ENCODE measurements around the gene PUSL1. TPM values are rescaled to one million over a fixed set of nuclear protein-coding genes. Genes with fewer than 3 reads are reported as not detected.

PUSL1 gene
- total RNA-seq, 2 donors from 2014 or later: 14.5 to 24.8 TPM

GRCh38 chr1:1311107-1312104 lies 3.0 kb downstream of the PUSL1 start:
- no peak overlapping the region for H3K27ac ChIP-seq
- peaks cover 48% of the 10 kb centered on the region for H3K36me3 ChIP-seq
- TF ChIP-seq, protein P1, sequence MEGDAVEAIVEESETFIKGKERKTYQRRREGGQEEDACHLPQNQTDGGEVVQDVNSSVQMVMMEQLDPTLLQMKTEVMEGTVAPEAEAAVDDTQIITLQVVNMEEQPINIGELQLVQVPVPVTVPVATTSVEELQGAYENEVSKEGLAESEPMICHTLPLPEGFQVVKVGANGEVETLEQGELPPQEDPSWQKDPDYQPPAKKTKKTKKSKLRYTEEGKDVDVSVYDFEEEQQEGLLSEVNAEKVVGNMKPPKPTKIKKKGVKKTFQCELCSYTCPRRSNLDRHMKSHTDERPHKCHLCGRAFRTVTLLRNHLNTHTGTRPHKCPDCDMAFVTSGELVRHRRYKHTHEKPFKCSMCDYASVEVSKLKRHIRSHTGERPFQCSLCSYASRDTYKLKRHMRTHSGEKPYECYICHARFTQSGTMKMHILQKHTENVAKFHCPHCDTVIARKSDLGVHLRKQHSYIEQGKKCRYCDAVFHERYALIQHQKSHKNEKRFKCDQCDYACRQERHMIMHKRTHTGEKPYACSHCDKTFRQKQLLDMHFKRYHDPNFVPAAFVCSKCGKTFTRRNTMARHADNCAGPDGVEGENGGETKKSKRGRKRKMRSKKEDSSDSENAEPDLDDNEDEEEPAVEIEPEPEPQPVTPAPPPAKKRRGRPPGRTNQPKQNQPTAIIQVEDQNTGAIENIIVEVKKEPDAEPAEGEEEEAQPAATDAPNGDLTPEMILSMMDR (IDR thresholded peaks at IDR 0.05): no peak
- DNase-seq (ENCODE audit: low spot score): no peak
- H3K9me3 ChIP-seq: no peaks in the 10 kb centered on the region
- no peak overlapping the region for H3K4me3 ChIP-seq
- H3K27me3 ChIP-seq: no peaks in the 10 kb centered on the region
- peaks cover 0 to 24% of the 10 kb centered on the region in 2 donors for H3K4me1 ChIP-seq

DNA sequence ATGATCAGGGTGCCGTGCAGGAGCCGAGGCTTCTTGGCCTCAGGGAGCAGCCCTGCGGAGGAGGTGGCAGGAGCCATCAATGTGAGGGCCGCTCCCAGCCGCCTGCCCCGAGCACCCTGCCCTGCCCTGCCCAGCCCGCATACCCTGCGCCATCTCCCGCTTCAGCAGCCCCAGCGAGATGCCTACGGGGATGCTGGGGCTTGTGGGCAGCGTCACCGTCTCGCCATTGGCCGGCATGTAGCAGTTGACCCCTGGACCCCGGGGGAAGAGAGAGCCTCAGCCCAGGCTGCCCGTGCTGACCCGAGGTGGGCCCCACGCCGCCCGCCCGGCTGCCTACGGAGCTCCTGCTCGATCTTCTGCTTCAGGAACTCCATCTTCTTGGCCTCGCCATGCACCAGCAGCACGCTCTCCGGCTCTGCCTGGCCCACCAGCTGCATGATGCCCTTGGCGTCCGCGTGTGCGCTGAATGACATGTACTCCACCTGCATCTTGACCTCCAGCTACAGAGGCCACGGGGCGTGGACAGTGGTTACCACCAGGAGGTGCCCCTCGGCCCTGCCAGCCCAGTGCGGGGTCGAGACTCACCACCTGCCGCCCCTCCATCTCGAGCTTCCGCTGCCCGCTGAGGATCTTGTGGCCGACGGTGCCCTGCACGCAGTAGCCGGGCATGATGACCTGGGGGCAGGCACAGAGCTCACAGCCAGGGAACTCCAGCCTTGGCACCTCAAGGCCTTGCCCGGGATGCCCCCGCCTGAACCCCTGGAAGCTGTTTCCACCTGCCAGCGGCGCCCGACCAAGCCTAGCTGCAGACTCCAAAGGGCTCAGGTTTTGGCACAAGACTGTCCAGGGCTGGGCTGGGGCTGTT lies 4.3 kb downstream of the PUSL1 start:
- Histone ChIP-seq H3K27me3 (no peaks in the 10 kb centered on the region), H3K36me3 (peaks cover 55% of the 10 kb centered on the region), H3K4me3 (no peak overlapping the region), H3K4me1 (peaks cover 0 to 19% of the 10 kb centered on the region in 2 donors), H3K9me3 (no peaks in the 10 kb centered on the region), H3K27ac (no peak overlapping the region)
- TF ChIP-seq, protein P1 (IDR thresholded peaks at IDR 0.05): no peak
- DNase-seq (ENCODE audit: low spot score): no peak

- TF ChIP-seq, protein P1 (IDR thresholded peaks at IDR 0.05): no peak
- DNase-seq (ENCODE audit: low spot score): no peak
- Histone ChIP-seq H3K9me3 (no peaks in the 10 kb centered on the region), H3K4me3 (no peak overlapping the region), H3K36me3 (peaks cover 55% of the 10 kb centered on the region), H3K27me3 (no peaks in the 10 kb centered on the region), H3K4me1 (peaks cover 0 to 23% of the 10 kb centered on the region in 2 donors), H3K27ac (no peak overlapping the region)
Measured at GRCh38 chr1:1313500-1314236, 5.3 kb downstream of the PUSL1 start.

- Histone ChIP-seq H3K36me3 (peaks cover 60% of the 10 kb centered on the region), H3K4me3 (no peak overlapping the region), H3K4me1 (peaks cover 0 to 18% of the 10 kb centered on the region in 2 donors), H3K27me3 (no peaks in the 10 kb centered on the region), H3K27ac (no peak overlapping the region), H3K9me3 (no peaks in the 10 kb centered on the region)
- TF ChIP-seq, protein P1 (IDR thresholded peaks at IDR 0.05): no peak
- DNase-seq (ENCODE audit: low spot score): no peak
Measured at GRCh38 chr1:1314237-1314586, 5.8 kb downstream of the PUSL1 start.

DNA sequence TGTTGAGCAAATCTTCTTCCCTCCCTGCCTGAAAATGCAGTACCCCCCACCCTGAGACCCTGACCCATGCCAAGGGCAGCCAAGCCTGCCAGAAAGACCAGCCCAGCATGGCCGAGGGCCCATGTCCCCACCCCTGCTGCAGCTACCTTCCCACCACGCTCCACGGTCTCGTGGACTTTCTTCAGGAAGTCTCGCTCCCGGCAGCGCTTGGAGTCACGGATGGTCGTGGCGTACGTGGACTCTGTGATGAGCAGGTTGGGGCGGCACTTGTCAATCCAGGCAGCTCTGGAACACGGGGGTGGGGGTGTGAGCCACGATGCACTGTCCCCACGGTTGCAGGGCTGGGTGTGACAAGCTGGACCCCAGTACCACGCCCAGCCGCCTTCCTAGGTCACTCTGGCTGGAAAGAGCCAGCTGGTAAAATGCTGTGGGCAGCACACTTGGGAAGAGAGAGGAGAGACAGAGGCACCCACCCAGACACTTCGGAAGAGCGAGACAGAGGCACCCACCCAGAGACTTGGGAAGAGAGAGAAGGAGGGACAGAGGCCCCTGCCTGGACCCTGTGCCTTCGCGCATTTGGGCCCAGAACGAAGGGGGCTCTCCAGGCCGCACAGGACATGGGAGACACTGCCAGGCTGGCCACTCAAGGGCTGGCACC lies 6.4 kb downstream of the PUSL1 start:
- DNase-seq (ENCODE audit: low spot score): no peak
- TF ChIP-seq, protein P1 (IDR thresholded peaks at IDR 0.05): no peak
- Histone ChIP-seq H3K4me1 (peaks cover 0 to 12% of the 10 kb centered on the region in 2 donors), H3K27me3 (no peaks in the 10 kb centered on the region), H3K9me3 (no peaks in the 10 kb centered on the region), H3K36me3 (peaks cover 66% of the 10 kb centered on the region), H3K4me3 (no peak overlapping the region), H3K27ac (no peak overlapping the region)

All from right atrium auricular region (tissue), 2 donors.